ENCODE results near the gene ACE2. TPM values are rescaled to one million over a fixed set of nuclear protein-coding genes. Genes with fewer than 3 reads are reported as not detected.

ACE2 gene
- total and polyA plus RNA-seq, 9 of the 15 experiments (the other 6 are each of a cell fraction or from before 2014, with no cell fraction given): 0.03 to 0.09 (median 0.07) TPM; not detected in 6

GRCh38 chrX:15560924-15561323, 39.8 kb downstream of the ACE2 start (continued):
- TF ChIP-seq HMBOX1 (IDR thresholded peaks at IDR 0.05) (no peak), ZNF780A (CRISPR knock-in tag; IDR thresholded peaks at IDR 0.05) (no peak), HNRNPK (IDR thresholded peaks at IDR 0.05; ENCODE audit: low read depth, low read length, poor library complexity, severe bottlenecking) (no peak), HNRNPL (IDR thresholded peaks at IDR 0.05; ENCODE audit: low read depth, low read length) (no peak), ZNF277 (CRISPR knock-in tag; IDR thresholded peaks at IDR 0.05; ENCODE audit: borderline replicate concordance) (no peak), ZNF311 (CRISPR knock-in tag; IDR thresholded peaks at IDR 0.05) (no peak), ZNF407 (IDR thresholded peaks at IDR 0.05; ENCODE audit: low read depth) (no peak)
- TF ChIP-seq, protein P1, sequence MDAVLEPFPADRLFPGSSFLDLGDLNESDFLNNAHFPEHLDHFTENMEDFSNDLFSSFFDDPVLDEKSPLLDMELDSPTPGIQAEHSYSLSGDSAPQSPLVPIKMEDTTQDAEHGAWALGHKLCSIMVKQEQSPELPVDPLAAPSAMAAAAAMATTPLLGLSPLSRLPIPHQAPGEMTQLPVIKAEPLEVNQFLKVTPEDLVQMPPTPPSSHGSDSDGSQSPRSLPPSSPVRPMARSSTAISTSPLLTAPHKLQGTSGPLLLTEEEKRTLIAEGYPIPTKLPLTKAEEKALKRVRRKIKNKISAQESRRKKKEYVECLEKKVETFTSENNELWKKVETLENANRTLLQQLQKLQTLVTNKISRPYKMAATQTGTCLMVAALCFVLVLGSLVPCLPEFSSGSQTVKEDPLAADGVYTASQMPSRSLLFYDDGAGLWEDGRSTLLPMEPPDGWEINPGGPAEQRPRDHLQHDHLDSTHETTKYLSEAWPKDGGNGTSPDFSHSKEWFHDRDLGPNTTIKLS (IDR thresholded peaks at IDR 0.05; ENCODE audit: borderline replicate concordance, low read depth): no peak
